Testis (tissue), 3 donors: ENCODE results near the gene DDX17. TPM values are rescaled to one million over a fixed set of nuclear protein-coding genes. Genes with fewer than 3 reads are reported as not detected.

ENCODE experiments used
- DNase-seq: peaks from one replicate; pipeline ENCODE4 v3.0.0-alpha.2; 2019
- H3K27ac ChIP-seq, 2 donors: fragments of 200-600 bp; sonication (generic); one replicate each; pipeline ENCODE4 v1.5.1; 2019
- H3K27me3 ChIP-seq: fragments of 200-600 bp; sonication (generic); one replicate; pipeline ENCODE4 v1.5.1; 2019
- H3K36me3 ChIP-seq: fragments of 200-600 bp; sonication (generic); one replicate; pipeline ENCODE4 v1.5.1; 2017; ENCODE audit warnings: low read depth; ENCODE audit errors: missing control alignments
- H3K4me1 ChIP-seq: fragments of 200-600 bp; sonication (generic); one replicate; pipeline ENCODE4 v1.5.1; 2019
- H3K4me3 ChIP-seq, 2 donors: fragments of 200-600 bp; sonication (generic); one replicate each; pipeline ENCODE4 v1.5.1; 2017 to 2019
- H3K9me3 ChIP-seq: fragments of 200-600 bp; sonication (generic); one replicate; pipeline ENCODE4 v1.5.1; 2017
- POLR2A ChIP-seq: fragments of 450-650 bp; IDR thresholded peaks from one replicate; pipeline ENCODE4 v1.6.1; 2017; ENCODE audit warnings: antibody characterized with exemption, mild to moderate bottlenecking, moderate library complexity
- WGBS, 2 donors: methylation state at CpG; one replicate each; pipeline ENCODE4 v1.1.5; 2018; 5-methylcytosine and 5-hydroxymethylcytosine counted together
- intact Hi-C: fragments of 100-400 bp; cut with DNase I; formaldehyde crosslinking; loops from one replicate; pipeline ENCODE4 v1.15.1; 2023; ENCODE audit warnings: low total_unique reads
- polyA plus RNA-seq: library from polyadenylated mRNA; stranded (reverse); fragments of 350-450 nt; fragmentation: Illumina TruSeq; extraction: RNeasy Lipid Tissue Mini Kit (QIAGEN cat#74804); gene quantifications from one replicate; pipeline ENCODE4 v1.2.3, GENCODE V29; 2014; ENCODE audit warnings: low read depth, low replicate concordance; ENCODE audit not compliant: insufficient read depth
- total RNA-seq, 2 donors: library from RNA; depleted of rRNA; stranded (reverse); fragments of >200 nt; gene quantifications; one replicate each; pipeline ENCODE4 v1.2.3, GENCODE V29; 2016
- TF ChIP-seq, protein P1 (sequence below), 3 experiments: fragments of 450-650 bp in 2 of 3; fragments of 200-600 bp in 1 of 3; sonication (generic) in 1 of 3; IDR thresholded peaks; one replicate each; pipeline ENCODE4 v1.5.1; 2016 to 2019; ENCODE audit warnings: antibody characterized with exemption in 3 of 3, mild to moderate bottlenecking in 2 of 3, moderate library complexity in 1 of 3

DDX17 gene
- total and polyA plus RNA-seq, 3 donors from 2014 or later: 259 to 995 (median 964) TPM

DNA sequence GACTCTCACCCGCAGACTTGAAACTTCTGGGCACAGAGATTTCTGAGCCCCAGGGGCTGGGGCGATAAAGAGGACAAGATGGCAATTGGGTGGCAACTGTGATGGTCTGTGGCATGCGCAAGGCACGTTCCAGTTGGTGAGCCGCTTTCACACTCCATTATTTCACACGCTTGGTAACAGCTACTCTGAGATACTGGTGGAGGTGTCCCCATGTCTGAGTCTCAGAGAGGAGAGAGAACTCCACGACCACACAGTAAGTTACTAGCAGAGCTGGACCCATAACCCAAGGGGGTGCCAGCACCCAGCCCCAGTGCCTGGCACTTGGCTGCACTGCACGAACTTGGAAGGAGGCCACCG is 45.1 kb downstream of the DDX17 start:
- H3K4me1 ChIP-seq: peaks cover 6% of the 10 kb centered on the region
- WGBS, 2 donors: 46 to 59% methylated on average over 7 to 9 of the region's 9 CpGs

DNA sequence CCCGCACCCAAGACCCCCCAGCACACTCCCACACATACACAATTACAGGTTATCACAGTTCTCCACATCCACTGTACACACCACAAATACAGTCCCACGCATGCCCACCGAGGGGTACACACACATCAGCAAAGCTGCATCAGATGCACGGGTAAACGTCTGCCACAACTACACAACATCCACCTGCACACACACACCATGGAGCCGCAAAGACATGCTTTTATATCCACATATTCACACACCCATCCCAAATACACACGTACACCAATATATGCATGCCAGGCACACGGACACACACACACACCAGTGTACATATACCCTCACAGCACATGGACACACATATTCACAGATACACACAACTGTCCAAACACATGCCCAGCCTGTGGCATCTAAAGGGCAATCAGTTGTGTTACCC is 45.7 kb downstream of the DDX17 start:
- WGBS, 2 donors: 61 to 66% methylated on average over 8 of the region's 8 CpGs
- Histone ChIP-seq H3K9me3 (no peaks in the 10 kb centered on the region), H3K27ac (no peak overlapping the region), H3K4me1 (peaks cover 6% of the 10 kb centered on the region), H3K4me3 (no peak overlapping the region), H3K36me3 (no peaks in the 10 kb centered on the region), H3K27me3 (no peaks in the 10 kb centered on the region)
- intact Hi-C loops: no loop called here
- TF ChIP-seq, protein P1, sequence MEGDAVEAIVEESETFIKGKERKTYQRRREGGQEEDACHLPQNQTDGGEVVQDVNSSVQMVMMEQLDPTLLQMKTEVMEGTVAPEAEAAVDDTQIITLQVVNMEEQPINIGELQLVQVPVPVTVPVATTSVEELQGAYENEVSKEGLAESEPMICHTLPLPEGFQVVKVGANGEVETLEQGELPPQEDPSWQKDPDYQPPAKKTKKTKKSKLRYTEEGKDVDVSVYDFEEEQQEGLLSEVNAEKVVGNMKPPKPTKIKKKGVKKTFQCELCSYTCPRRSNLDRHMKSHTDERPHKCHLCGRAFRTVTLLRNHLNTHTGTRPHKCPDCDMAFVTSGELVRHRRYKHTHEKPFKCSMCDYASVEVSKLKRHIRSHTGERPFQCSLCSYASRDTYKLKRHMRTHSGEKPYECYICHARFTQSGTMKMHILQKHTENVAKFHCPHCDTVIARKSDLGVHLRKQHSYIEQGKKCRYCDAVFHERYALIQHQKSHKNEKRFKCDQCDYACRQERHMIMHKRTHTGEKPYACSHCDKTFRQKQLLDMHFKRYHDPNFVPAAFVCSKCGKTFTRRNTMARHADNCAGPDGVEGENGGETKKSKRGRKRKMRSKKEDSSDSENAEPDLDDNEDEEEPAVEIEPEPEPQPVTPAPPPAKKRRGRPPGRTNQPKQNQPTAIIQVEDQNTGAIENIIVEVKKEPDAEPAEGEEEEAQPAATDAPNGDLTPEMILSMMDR (IDR thresholded peaks at IDR 0.05): no peak
- no peak for TF ChIP-seq POLR2A
- no peak for DNase-seq

More for the DNA sequence above, 45.1 kb downstream of the DDX17 start:
- Histone ChIP-seq H3K9me3 (no peaks in the 10 kb centered on the region), H3K27me3 (no peaks in the 10 kb centered on the region), H3K4me3 (no peak overlapping the region), H3K27ac (no peak overlapping the region), H3K36me3 (no peaks in the 10 kb centered on the region)
- DNase-seq: no peak
- intact Hi-C loops: no loop called here
- TF ChIP-seq, protein P1 (IDR thresholded peaks at IDR 0.05): no peak
- TF ChIP-seq POLR2A: no peak

DNA sequence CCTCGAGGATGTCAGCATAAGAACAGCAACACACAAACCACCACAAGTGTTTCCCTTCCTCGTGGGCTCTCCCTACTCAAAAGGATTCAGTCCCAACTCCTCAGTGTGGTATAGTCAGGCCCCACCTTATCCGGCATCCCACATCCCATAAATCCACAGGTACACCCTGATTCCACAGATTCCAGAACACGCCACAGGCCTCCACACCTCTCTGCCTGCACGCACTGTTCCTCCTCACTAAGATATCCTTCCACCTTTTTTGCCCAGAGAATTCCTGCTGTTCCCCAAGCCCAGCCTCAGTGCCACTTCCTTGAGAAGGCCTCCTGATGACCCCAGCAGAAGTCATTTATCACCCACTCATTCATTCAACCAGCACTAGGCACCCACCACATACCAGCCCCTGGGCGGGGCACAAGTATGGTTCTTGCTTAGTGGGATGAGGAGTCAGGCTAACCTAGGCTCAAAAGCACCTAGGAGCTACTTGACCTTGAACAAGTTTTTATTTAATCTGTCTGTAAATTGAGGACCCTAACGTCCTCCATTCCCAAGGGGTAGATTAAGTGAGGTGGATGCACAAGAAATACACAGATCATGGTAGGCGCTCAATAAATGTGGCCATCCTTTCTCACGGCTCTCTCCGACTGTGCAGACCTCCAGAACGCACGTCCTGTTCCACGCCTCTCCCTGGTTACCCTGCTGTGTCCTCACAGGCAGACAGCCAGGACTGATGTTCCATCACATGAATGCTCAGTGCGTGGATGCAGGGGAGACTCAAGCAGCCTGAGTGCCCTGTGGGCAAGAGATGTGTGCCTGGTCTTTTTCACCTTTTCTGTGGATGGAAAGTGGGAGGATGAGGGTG is 49.0 kb downstream of the DDX17 start:
- Histone ChIP-seq H3K27me3 (no peaks in the 10 kb centered on the region), H3K27ac (no peak overlapping the region), H3K4me1 (peaks cover 6% of the 10 kb centered on the region), H3K36me3 (no peaks in the 10 kb centered on the region), H3K9me3 (no peaks in the 10 kb centered on the region), H3K4me3 (no peak overlapping the region)
- intact Hi-C loops: no loop called here
- 64 to 71% methylated on average over 14 of the region's 14 CpGs for WGBS, 2 donors
- DNase-seq: peak; percentile 51
- TF ChIP-seq, protein P1 (IDR thresholded peaks at IDR 0.05): no peak
- TF ChIP-seq POLR2A: no peak

DNA sequence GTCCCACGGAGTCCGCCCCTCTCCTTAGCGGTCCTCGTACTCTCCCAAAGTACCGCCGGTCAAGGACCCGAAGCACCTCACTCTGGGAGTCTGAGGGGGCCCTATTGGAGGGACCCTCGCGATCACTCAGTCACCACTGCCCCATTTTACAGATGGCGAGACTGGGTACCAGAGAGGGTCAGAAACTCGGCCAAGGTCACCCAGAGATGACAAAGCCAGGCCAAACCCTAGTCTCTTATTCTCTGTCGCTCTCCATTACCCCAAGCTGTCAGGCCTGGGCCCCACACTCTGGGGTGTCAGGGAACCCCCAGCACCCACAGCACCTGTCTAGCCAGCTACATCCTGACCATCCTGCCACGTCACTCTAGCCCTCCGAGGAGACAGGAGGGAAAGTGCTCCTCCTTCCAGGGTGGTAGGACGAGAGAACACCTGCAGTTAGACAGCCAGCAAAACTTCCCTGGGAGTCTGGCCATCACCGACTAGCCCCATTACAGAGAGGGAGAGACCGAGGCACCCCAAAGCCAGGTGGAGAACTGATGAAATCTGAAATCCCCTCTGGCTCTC is 49.8 kb downstream of the DDX17 start:
- Histone ChIP-seq H3K36me3 (no peaks in the 10 kb centered on the region), H3K9me3 (no peaks in the 10 kb centered on the region), H3K4me3 (peak overlapping the region in 1 of 2 donors; percentile 20), H3K27ac (no peak overlapping the region), H3K4me1 (peaks cover under 1% of the 10 kb centered on the region), H3K27me3 (no peaks in the 10 kb centered on the region)
- 53 to 55% methylated on average over 4 to 17 of the region's 17 CpGs for WGBS, 2 donors
- TF ChIP-seq, protein P1 (IDR thresholded peaks at IDR 0.05): no peak
- no peak for TF ChIP-seq POLR2A
- DNase-seq: no peak
- intact Hi-C loops: no loop called here
